Cerebellar nuclear complex (tissue), 1 donor: ENCODE results near the gene ATP5PB.

Experiments
- DNase-seq, 2 experiments: peaks; one replicate each; lab custom pipeline; 2025; lab: John Stamatoyannopoulos, UW

Gene ATP5PB

DNA sequence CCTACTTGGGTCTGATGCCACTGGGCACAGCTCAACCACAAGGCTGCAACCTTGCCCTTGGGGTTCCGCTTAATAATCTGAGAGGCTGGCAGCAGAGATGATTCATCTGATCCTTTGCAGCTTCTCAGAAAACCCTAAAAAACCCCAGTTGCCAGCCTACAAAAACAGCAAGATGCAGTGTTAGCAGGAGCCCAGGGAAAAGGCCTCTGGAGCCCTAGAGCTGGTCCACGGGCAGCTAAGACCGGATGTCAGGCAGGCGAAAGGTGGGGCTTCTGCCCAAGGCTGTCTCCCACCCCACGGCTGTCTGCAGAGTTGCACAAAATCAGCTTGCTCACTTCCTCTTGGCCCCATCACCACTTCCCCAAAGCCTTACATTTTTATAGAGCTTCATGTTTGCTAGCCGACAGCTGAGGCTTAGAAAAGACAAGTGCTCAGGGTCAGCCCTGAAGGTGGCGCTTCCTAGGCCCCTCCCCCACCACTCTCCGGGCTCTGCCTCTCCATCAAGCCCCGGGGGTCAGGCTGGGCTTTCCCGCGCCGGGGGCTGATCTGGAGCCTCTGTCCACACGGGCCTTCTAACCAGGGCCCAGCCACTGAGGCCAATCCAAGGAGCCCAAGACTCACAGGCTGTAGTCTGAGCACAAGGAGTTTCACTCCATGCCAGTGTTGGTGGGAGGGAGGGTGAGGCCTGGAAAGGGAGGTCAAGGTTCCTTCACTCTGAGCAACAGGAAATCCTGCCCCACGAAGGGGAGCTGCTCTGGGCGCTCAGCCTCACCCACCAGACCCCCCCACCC lies 58.3 kb downstream of the ATP5PB start:
- DNase-seq, result no peak

DNA sequence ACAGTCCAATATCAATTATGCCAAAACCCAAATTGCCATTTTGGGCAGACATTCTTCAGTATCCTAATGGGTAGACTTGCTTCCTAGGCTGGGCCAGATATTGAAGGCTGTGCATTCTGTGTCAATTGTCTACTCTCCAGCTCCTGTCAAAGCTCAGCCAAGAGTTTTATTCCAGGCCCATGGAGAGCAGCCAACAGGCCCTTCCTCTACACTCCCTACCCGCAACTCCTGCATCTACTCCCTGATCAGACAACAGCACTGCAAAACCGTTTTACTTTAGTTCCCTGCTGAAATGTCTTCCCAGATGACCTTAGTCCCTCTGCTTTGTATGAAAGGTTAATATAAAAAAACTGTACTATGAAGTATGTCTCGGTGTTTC lies 60.7 kb downstream of the ATP5PB start:
- no peak for DNase-seq

DNA sequence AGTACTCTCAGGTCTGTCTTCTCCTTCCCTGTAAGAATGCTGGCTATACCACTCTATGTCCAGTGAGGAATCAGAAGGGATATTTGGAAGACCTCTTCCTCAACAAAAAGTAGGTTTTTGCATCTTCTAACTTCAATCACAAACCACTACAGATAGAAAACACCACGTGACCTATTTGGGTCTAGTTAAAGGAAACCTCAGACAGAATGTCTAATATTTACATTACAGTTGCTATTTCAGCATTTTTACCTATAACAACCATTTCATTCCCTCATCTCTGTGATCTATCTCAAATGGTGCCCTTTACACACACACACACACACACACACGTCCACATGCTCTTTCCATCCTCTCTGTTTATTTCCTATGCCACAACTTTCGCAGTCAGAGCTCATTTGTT lies 62.1 kb downstream of the ATP5PB start:
- no peak for DNase-seq
